Measurements from ENCODE around the gene MRPL1.

DNA sequence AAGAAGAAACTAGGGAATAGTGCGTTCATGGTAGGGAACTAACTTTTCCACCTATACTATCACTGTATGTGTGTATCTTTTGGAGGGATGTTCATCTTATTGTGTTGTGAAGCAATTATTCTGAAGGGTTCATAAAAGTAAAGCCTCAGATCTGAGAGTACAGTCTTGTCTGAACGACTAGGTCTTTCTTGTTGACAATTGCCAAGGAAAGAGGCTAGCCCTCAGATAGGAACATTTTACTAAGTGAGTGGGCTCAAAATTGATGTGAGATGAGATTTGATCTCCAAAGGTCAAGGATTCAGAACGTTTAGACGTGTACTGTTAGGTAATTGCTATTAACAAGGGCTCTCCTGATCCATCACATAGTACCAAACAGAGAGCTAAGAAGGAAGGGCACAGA lies 28.2 kb upstream of the MRPL1 start:
- TF ChIP-seq, protein P1, sequence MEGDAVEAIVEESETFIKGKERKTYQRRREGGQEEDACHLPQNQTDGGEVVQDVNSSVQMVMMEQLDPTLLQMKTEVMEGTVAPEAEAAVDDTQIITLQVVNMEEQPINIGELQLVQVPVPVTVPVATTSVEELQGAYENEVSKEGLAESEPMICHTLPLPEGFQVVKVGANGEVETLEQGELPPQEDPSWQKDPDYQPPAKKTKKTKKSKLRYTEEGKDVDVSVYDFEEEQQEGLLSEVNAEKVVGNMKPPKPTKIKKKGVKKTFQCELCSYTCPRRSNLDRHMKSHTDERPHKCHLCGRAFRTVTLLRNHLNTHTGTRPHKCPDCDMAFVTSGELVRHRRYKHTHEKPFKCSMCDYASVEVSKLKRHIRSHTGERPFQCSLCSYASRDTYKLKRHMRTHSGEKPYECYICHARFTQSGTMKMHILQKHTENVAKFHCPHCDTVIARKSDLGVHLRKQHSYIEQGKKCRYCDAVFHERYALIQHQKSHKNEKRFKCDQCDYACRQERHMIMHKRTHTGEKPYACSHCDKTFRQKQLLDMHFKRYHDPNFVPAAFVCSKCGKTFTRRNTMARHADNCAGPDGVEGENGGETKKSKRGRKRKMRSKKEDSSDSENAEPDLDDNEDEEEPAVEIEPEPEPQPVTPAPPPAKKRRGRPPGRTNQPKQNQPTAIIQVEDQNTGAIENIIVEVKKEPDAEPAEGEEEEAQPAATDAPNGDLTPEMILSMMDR (IDR thresholded peaks at IDR 0.05), result no peak
- TF ChIP-seq POLR2A (IDR thresholded peaks at IDR 0.05), result no peak
